H1 (cell line): ENCODE data around the gene ALG14. TPM values are rescaled to one million over a fixed set of nuclear protein-coding genes. Genes with fewer than 3 reads are reported as not detected.

Experiments used
- ASH2L ChIP-seq: fragments of 200-600, 300-600 bp; sonication (generic); IDR thresholded peaks from one replicate; pipeline ENCODE4 v1.7.1; 2017; ENCODE audit warnings: low read length
- BACH1 ChIP-seq: IDR thresholded peaks from 2 replicates; pipeline ENCODE4 v1.6.1; 2012; ENCODE audit warnings: low read length, improper control_type of control experiment
- BRCA1 ChIP-seq: IDR thresholded peaks from 2 replicates; pipeline ENCODE4 v1.6.1; 2012; ENCODE audit warnings: low read depth, low read length, improper control_type of control experiment
- EGR1 ChIP-seq: IDR thresholded peaks from 2 replicates; pipeline ENCODE4 v1.6.1; 2011; ENCODE audit warnings: low read depth, low read length, borderline replicate concordance
- EP300 ChIP-seq, 2 experiments: IDR thresholded peaks; 1 replicate in 1 of 2; 2 replicates in 1 of 2; pipeline ENCODE4 v1.6.1; 2011 to 2012; ENCODE audit warnings: low read depth in 2 of 2, low read length in 2 of 2, mild to moderate bottlenecking in 2 of 2, borderline replicate concordance in 1 of 2, inconsistent platforms in 1 of 2, moderate library complexity in 1 of 2
- JUN ChIP-seq: IDR thresholded peaks from 2 replicates; pipeline ENCODE4 v1.6.1; 2011; ENCODE audit warnings: low read depth, mild to moderate bottlenecking, improper control_type of control experiment, low read length
- KDM4A ChIP-seq: IDR thresholded peaks from one replicate; pipeline ENCODE4 v1.7.1; 2012; ENCODE audit warnings: low read depth, mild to moderate bottlenecking, moderate library complexity, low read length, inconsistent platforms; ENCODE audit not compliant: severe bottlenecking
- KDM5A ChIP-seq: fragments of 200-600 bp; IDR thresholded peaks from 2 replicates; pipeline ENCODE4 v1.7.1; 2012; ENCODE audit warnings: mild to moderate bottlenecking, low read length, inconsistent platforms, mixed read lengths
- PHF8 ChIP-seq: fragments of 200-600 bp; sonication (generic); conservative IDR thresholded peaks from 2 replicates; pipeline ENCODE4 v1.7.1; 2012; ENCODE audit warnings: low read depth, mild to moderate bottlenecking, inconsistent platforms, low read length, moderate library complexity
- RAD21 ChIP-seq, 2 experiments: IDR thresholded peaks in 1 of 2; conservative IDR thresholded peaks in 1 of 2; 2 replicates each; pipeline ENCODE4 v1.6.1; 2011; ENCODE audit warnings: low read depth in 2 of 2, low read length in 2 of 2, improper control_type of control experiment in 1 of 2, inconsistent platforms in 1 of 2, mild to moderate bottlenecking in 1 of 2, moderate library complexity in 1 of 2
- SIRT6 ChIP-seq: IDR thresholded peaks from one replicate; pipeline ENCODE4 v1.7.1; 2012; ENCODE audit warnings: low read length, inconsistent platforms
- SP1 ChIP-seq: IDR thresholded peaks from 2 replicates; pipeline ENCODE4 v1.6.1; 2011; ENCODE audit warnings: low read depth, low read length
- SUZ12 ChIP-seq: fragments of 200-600 bp; sonication (generic); IDR thresholded peaks from 2 replicates; pipeline ENCODE4 v1.6.1; 2012; ENCODE audit warnings: mild to moderate bottlenecking, inconsistent platforms, low read length, moderate library complexity, mixed read lengths
- polyA plus RNA-seq, 7 experiments: library from polyadenylated mRNA; depleted of rRNA in 3 of 7; stranded (reverse) in 5 of 7; unstranded in 2 of 7; fragments of >200 nt in 5 of 7; fragments of 200-250 nt in 2 of 7; gene quantifications; 1 replicate in 5 of 7; 2 replicates in 1 of 7; 4 replicates in 1 of 7; pipeline versions ENCODE4 v1.2.1 to v1.2.3, GENCODE V29; 2011 to 2013; ENCODE audit warnings: missing spikeins in 2 of 7, mixed read lengths in 2 of 7
- total RNA-seq: library from RNA; stranded (reverse); fragmentation: NEBNext Ultra II Directional; extraction: Animal tissue kit (Norgen Biotek cat#: 25700); gene quantifications from 2 replicates; pipeline ENCODE4 v1.2.1, GENCODE V29; 2021
- TF ChIP-seq, protein P1 (sequence below): IDR thresholded peaks from 2 replicates; pipeline ENCODE4 v1.6.1; 2011; ENCODE audit warnings: low read depth, mild to moderate bottlenecking, low read length; ENCODE audit not compliant: insufficient read depth
- TF ChIP-seq, protein P2 (sequence below): IDR thresholded peaks from 2 replicates; pipeline ENCODE4 v1.6.1; 2012; ENCODE audit warnings: inconsistent platforms
- TF ChIP-seq, protein P3 (sequence below), 3 experiments: IDR thresholded peaks; 1 replicate in 2 of 3; 2 replicates in 1 of 3; pipeline versions ENCODE4 v1.5.1 to v1.6.1; 2011; ENCODE audit warnings: low read length in 3 of 3, mild to moderate bottlenecking in 3 of 3, inconsistent platforms in 2 of 3, low read depth in 1 of 3, moderate library complexity in 1 of 3; ENCODE audit not compliant: insufficient read depth in 1 of 3; ENCODE audit errors: control extremely low read depth in 1 of 3

ALG14 gene
- total and polyA plus RNA-seq, 2 of the 8 experiments (the other 6 are each of a cell fraction or from before 2014, with no cell fraction given) = 0.95 to 1.3 TPM

DNA sequence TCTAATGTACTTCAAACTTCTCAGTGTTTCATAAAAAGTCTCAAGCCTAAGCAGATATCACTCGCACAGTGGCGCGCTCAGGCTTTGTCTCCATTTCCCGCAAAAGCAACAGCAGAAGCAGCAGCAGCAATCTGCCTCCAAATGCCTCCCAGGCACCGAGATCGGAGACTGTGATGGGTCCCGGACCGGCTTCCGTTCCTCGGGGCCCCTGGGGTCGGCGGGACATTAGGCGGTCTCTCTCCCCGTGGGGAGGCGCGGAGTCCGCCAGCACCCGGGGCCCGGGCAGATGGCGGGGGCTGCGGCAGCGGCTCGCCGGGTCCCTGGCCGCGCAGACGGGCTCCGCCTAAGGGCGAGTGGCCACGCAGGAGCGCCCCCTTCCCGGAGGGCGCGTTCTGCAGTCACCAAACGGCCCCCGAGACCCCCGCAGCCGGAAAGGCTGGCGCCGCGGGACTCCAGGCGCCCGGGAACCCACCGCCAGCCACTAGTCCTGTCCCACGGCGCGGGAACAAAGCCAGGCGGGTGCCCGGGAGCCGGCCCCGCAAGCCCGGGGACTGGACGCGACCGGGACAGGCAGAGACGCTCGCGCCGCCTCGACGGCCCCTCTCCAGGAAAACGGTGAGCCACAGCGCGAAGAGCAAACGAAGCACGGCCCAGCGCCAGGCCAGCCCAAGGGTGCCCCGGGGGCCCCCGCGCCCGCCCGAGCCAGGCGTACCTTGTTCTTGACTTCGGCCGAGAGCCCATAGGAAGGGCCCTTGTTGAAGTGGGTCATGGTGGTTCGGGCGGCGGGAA lies 146.4 kb downstream of the ALG14 start (continued):
- no peak for TF ChIP-seq SIRT6
- TF ChIP-seq SUZ12 = no peak
- TF ChIP-seq, protein P1, sequence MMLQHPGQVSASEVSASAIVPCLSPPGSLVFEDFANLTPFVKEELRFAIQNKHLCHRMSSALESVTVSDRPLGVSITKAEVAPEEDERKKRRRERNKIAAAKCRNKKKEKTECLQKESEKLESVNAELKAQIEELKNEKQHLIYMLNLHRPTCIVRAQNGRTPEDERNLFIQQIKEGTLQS = no peak
- TF ChIP-seq, protein P2, sequence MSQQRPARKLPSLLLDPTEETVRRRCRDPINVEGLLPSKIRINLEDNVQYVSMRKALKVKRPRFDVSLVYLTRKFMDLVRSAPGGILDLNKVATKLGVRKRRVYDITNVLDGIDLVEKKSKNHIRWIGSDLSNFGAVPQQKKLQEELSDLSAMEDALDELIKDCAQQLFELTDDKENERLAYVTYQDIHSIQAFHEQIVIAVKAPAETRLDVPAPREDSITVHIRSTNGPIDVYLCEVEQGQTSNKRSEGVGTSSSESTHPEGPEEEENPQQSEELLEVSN = no peak
- TF ChIP-seq EP300 (IDR thresholded peaks at IDR 0.05; ENCODE audit: borderline replicate concordance in 1 of 2, low read depth in 2 of 2, low read length in 2 of 2) = no peak
- TF ChIP-seq EGR1 = no peak
- TF ChIP-seq KDM4A = peak; percentile 74
- TF ChIP-seq RAD21 (IDR thresholded peaks at IDR 0.05 in 1 of 2, conservative IDR thresholded peaks at IDR 0.05 in 1 of 2; ENCODE audit: low read depth in 2 of 2, low read length in 2 of 2) = peak in 1 of 2 experiments; percentile 45; a peak in 2 of 4 replicates
- no peak for TF ChIP-seq KDM5A
- TF ChIP-seq PHF8 = peak; percentile 24
- TF ChIP-seq, protein P3, sequence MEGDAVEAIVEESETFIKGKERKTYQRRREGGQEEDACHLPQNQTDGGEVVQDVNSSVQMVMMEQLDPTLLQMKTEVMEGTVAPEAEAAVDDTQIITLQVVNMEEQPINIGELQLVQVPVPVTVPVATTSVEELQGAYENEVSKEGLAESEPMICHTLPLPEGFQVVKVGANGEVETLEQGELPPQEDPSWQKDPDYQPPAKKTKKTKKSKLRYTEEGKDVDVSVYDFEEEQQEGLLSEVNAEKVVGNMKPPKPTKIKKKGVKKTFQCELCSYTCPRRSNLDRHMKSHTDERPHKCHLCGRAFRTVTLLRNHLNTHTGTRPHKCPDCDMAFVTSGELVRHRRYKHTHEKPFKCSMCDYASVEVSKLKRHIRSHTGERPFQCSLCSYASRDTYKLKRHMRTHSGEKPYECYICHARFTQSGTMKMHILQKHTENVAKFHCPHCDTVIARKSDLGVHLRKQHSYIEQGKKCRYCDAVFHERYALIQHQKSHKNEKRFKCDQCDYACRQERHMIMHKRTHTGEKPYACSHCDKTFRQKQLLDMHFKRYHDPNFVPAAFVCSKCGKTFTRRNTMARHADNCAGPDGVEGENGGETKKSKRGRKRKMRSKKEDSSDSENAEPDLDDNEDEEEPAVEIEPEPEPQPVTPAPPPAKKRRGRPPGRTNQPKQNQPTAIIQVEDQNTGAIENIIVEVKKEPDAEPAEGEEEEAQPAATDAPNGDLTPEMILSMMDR (IDR thresholded peaks at IDR 0.05; ENCODE audit: control extremely low read depth in 1 of 3, insufficient read depth in 1 of 3, low read depth in 1 of 3, low read length in 3 of 3) = peak; percentile 33 to 62 (median 52)
- TF ChIP-seq SP1 = no peak
- peak; percentile 52 for TF ChIP-seq ASH2L
- no peak for TF ChIP-seq JUN
- TF ChIP-seq BRCA1 = no peak
- TF ChIP-seq BACH1 = 0 out of 2 replicates have a peak, but pooled peaks have one; percentile 10
